Measurements from ENCODE around the gene LYSMD4. TPM values are rescaled to one million over a fixed set of nuclear protein-coding genes. Genes with fewer than 3 reads are reported as not detected.

The LYSMD4 gene
- total RNA-seq, 1 donor from 2014 or later = 10.6 TPM

- TF ChIP-seq, protein P1, sequence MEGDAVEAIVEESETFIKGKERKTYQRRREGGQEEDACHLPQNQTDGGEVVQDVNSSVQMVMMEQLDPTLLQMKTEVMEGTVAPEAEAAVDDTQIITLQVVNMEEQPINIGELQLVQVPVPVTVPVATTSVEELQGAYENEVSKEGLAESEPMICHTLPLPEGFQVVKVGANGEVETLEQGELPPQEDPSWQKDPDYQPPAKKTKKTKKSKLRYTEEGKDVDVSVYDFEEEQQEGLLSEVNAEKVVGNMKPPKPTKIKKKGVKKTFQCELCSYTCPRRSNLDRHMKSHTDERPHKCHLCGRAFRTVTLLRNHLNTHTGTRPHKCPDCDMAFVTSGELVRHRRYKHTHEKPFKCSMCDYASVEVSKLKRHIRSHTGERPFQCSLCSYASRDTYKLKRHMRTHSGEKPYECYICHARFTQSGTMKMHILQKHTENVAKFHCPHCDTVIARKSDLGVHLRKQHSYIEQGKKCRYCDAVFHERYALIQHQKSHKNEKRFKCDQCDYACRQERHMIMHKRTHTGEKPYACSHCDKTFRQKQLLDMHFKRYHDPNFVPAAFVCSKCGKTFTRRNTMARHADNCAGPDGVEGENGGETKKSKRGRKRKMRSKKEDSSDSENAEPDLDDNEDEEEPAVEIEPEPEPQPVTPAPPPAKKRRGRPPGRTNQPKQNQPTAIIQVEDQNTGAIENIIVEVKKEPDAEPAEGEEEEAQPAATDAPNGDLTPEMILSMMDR (IDR thresholded peaks at IDR 0.05) = no peak
- H3K9me3 ChIP-seq = no peaks in the 10 kb centered on the region
- DNase-seq (peak; percentile 85), ATAC-seq (peak; percentile 94)
- intact Hi-C loops (cut with DNase I) = no loop called here
- H3K27ac ChIP-seq = peak overlapping the region; percentile 67
- no peak overlapping the region for H3K4me3 ChIP-seq
- H3K36me3 ChIP-seq = peaks cover 42% of the 10 kb centered on the region
- H3K4me1 ChIP-seq = peaks cover 36% of the 10 kb centered on the region
- no peaks in the 10 kb centered on the region for H3K27me3 ChIP-seq (ENCODE audit: low read depth)
Observed at GRCh38 chr15:99708563-99708962, 24.7 kb downstream of the LYSMD4 start.

DNA sequence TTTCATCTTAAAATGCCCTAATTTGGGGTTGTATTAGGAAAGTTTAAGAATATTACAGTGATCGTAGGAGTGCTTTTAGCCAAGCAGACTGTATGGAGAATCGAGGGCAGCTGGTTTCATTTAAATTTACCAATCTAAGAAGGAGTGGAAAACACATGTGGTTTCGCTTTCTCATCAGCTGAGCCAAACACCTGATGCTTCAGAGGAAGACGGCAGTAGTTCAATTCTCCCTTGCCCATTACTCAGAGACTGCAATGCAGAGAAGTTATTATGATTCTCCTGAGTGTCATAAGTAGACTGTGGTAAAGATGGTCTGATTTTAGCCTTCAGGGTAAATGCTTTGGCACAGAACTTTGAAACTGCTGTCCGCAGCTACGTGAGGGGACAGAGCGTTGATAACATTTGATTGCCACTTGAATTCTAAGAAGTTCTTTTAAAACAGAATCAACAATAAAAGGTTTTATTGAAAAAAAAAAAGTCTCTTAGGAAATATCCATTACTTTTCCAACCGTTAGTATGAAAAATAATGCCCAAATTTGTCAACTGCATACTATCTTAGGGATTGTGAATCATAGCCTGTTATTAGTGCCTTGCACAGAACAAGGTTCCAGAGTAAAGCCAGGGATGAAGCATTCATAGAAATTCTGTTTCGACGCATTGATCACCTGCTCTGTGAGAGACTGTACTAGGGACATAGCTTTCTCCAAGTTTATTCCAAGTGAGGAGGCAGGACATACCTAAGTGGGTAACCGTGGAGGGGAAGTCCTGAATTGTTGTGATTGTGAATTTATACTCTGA lies 25.6 kb downstream of the LYSMD4 start:
- TF ChIP-seq, protein P1 (IDR thresholded peaks at IDR 0.05) = no peak
- H3K4me3 ChIP-seq = no peak overlapping the region
- DNase-seq (no peak), ATAC-seq (no peak)
- no peaks in the 10 kb centered on the region for H3K9me3 ChIP-seq
- no peaks in the 10 kb centered on the region for H3K27me3 ChIP-seq (ENCODE audit: low read depth)
- peak overlapping the region; percentile 67 for H3K27ac ChIP-seq
- peaks cover 36% of the 10 kb centered on the region for H3K36me3 ChIP-seq
- peaks cover 45% of the 10 kb centered on the region for H3K4me1 ChIP-seq
- intact Hi-C loops (cut with DNase I) = no loop called here

GRCh38 chr15:99706557-99707303 lies 26.5 kb downstream of the LYSMD4 start:
- Histone ChIP-seq H3K4me3 (no peak overlapping the region), H3K36me3 (peaks cover 26% of the 10 kb centered on the region), H3K27me3 (ENCODE audit: low read depth) (no peaks in the 10 kb centered on the region), H3K27ac (peak overlapping the region; percentile 50), H3K4me1 (peaks cover 48% of the 10 kb centered on the region), H3K9me3 (no peaks in the 10 kb centered on the region)
- DNase-seq (no peak), ATAC-seq (no peak)
- TF ChIP-seq, protein P1 (IDR thresholded peaks at IDR 0.05) = no peak
- intact Hi-C loops (cut with DNase I) = no loop called here

- Histone ChIP-seq H3K27ac (peak overlapping the region; percentile 77), H3K9me3 (no peaks in the 10 kb centered on the region), H3K4me1 (peaks cover 46% of the 10 kb centered on the region), H3K27me3 (ENCODE audit: low read depth) (no peaks in the 10 kb centered on the region), H3K36me3 (peaks cover 7% of the 10 kb centered on the region), H3K4me3 (no peak overlapping the region)
- intact Hi-C loops (cut with DNase I) = no loop called here
- peak; percentile 86 for ATAC-seq
- TF ChIP-seq, protein P1 (IDR thresholded peaks at IDR 0.05) = peak; percentile 76
- DNase-seq = no peak
Observed at GRCh38 chr15:99704444-99704838, 28.8 kb downstream of the LYSMD4 start.

GRCh38 chr15:99703603-99704443 lies 29.4 kb downstream of the LYSMD4 start:
- TF ChIP-seq, protein P1 (IDR thresholded peaks at IDR 0.05) = peak; percentile 61
- H3K36me3 ChIP-seq = peaks cover 7% of the 10 kb centered on the region
- peak overlapping the region; percentile 77 for H3K27ac ChIP-seq
- intact Hi-C loops (cut with DNase I) = no loop called here
- DNase-seq (no peak), ATAC-seq (peak; percentile 82 to 85)
- peaks cover 40% of the 10 kb centered on the region for H3K4me1 ChIP-seq
- H3K9me3 ChIP-seq = no peaks in the 10 kb centered on the region
- H3K27me3 ChIP-seq (ENCODE audit: low read depth) = no peaks in the 10 kb centered on the region
- H3K4me3 ChIP-seq = peak overlapping the region; percentile 1
